SU-DHL-6 (cell line): ENCODE results near the gene CST8.

ENCODE experiments used
- CTCF ChIP-seq: fragments of 200-600 bp; sonication (generic); IDR thresholded peaks from one replicate; pipeline ENCODE4 v1.5.1; 2017; ENCODE audit warnings: antibody characterized with exemption, mild to moderate bottlenecking, low read length, moderate library complexity; ENCODE audit not compliant: insufficient read depth, poor library complexity, severe bottlenecking
- EZH2phosphoT487 ChIP-seq: fragments of 200-600 bp; sonication (generic), shearing (Covaris generic); conservative IDR thresholded peaks from 2 replicates; pipeline ENCODE4 v1.6.1; 2018; ENCODE audit warnings: mild to moderate bottlenecking, antibody characterized with exemption, low read length, moderate library complexity, mixed read lengths

GRCh38 chr20:23528867-23529431 lies 38.0 kb downstream of the CST8 start:
- TF ChIP-seq EZH2phosphoT487 (no peak), CTCF (no peak)
